ENCODE measurements around the gene POLDIP2.

DNA sequence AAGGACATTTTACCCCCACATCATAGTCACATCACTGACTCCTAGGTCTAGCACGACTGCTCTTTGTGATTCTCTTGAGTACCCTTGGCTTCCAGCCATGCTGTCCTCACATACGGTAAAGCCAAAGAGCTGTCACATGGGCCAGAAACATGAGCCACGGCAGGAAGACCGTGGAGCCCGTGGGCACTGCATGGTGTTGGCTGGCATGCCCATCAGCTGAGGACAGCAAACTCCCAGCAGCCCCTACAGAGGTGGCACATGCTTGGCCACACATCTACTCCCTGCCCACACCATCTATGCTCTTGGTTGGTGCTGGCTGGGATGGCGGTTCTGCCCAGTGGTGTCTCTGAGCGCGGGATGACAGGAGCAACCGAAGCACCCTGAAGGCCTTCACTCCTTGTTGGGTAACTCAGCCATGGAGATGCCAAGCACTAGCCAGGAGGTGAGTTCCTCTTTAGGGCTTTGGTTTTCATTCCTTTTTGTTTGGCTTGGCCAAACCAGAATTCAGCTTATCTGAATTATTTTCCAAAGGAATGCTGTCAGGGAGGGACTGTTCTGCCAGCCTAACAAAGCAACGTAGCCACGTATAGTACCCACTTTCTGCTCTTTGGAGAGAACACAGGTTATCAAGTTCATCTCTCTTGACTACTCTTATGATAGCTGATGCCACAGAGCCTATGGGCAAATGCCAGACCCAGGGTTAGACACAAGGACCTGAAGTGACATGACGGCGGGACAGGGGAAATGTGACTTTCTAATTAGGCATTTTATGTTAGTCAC lies 11.7 kb downstream of the POLDIP2 start:
- no peak for TF ChIP-seq CTCF (conservative IDR thresholded peaks at IDR 0.05; ENCODE audit: low read length)
- TF ChIP-seq EZH2phosphoT487 (IDR thresholded peaks at IDR 0.05; ENCODE audit: borderline replicate concordance, low read depth, low read length): no peak

Measured in OCI-LY7 (cell line).